ENCODE measurements around the gene APOF. TPM values are rescaled to one million over a fixed set of nuclear protein-coding genes. Genes with fewer than 3 reads are reported as not detected.
"Not testable (repeated sequence)": the region's sequence is repeated elsewhere in the genome, so short reads cannot be mapped to it uniquely, and the experiment has no call there.

The APOF gene
- total and polyA plus RNA-seq, 12 donors = not detected

GRCh38 chr12:56326126-56326525 is 36.5 kb downstream of the APOF start:
- no peak overlapping the region for H3K27ac ChIP-seq
- no peak for ATAC-seq
- no peaks in the 10 kb centered on the region for H3K27me3 ChIP-seq
- DNase-seq = no peak
- intact Hi-C loops (cut with DNase I) = no loop called here
- no peaks in the 10 kb centered on the region for H3K9me3 ChIP-seq
- no peaks in the 10 kb centered on the region for H3K4me1 ChIP-seq
- WGBS, 2 donors = 95 to 98% methylated on average over 8 of the region's 8 CpGs
- no peak for TF ChIP-seq CTCF (IDR thresholded peaks at IDR 0.05)
- no peak overlapping the region for H3K4me3 ChIP-seq
- H3K36me3 ChIP-seq = peaks cover 0 to 87% (median 61%) of the 10 kb centered on the region in 9 donors

- H3K27me3 ChIP-seq = no peaks in the 10 kb centered on the region
- intact Hi-C loops (cut with DNase I) = no loop called here
- H3K4me1 ChIP-seq = no peaks in the 10 kb centered on the region
- peaks cover 0 to 100% (median 74%) of the 10 kb centered on the region in 9 donors for H3K36me3 ChIP-seq
- no peak overlapping the region for H3K27ac ChIP-seq
- ATAC-seq (no peak), DNase-seq (no peak)
- H3K9me3 ChIP-seq = no peaks in the 10 kb centered on the region
- TF ChIP-seq CTCF (IDR thresholded peaks at IDR 0.05) = no peak
- WGBS, 2 donors = 85 to 93% methylated on average over 6 of the region's 6 CpGs
- no peak overlapping the region for H3K4me3 ChIP-seq
These were observed 38.5 kb downstream of the APOF start for GRCh38 chr12:56324206-56324605.

GRCh38 chr12:56321610-56322009 is 41.0 kb downstream of the APOF start:
- H3K27me3 ChIP-seq; DNase-seq; H3K27ac ChIP-seq; H3K4me3 ChIP-seq; ATAC-seq; intact Hi-C loops (cut with DNase I); H3K4me1 ChIP-seq; H3K9me3 ChIP-seq: not testable (repeated sequence)
- H3K36me3 ChIP-seq = peaks cover 0 to 93% (median 72%) of the 10 kb centered on the region in 9 donors
- 88 to 94% methylated on average over 8 of the region's 8 CpGs for WGBS, 2 donors

GRCh38 chr12:56321027-56321426 is 41.6 kb downstream of the APOF start:
- intact Hi-C loops (cut with DNase I) = no loop called here
- no peak for ATAC-seq
- Histone ChIP-seq H3K27ac (no peak overlapping the region), H3K4me3 (no peak overlapping the region), H3K36me3 (peaks cover 0 to 87% (median 66%) of the 10 kb centered on the region in 9 donors), H3K4me1 (peaks cover 0 to 8% (median 6%) of the 10 kb centered on the region in 9 donors), H3K27me3 (no peaks in the 10 kb centered on the region), H3K9me3 (no peaks in the 10 kb centered on the region)
- 93 to 100% methylated on average over 2 of the region's 2 CpGs for WGBS, 2 donors
- TF ChIP-seq CTCF (IDR thresholded peaks at IDR 0.05) = no peak
- no peak for DNase-seq

GRCh38 chr12:56317675-56318074 is 45.0 kb downstream of the APOF start:
- Histone ChIP-seq H3K27ac (no peak overlapping the region), H3K9me3 (no peaks in the 10 kb centered on the region), H3K27me3 (no peaks in the 10 kb centered on the region), H3K4me3 (no peak overlapping the region), H3K36me3 (peaks cover 0 to 74% (median 36%) of the 10 kb centered on the region in 9 donors), H3K4me1 (peaks cover 7 to 23% (median 16%) of the 10 kb centered on the region in 9 donors)
- no peak for ATAC-seq
- 94% methylated on average over 3 of the region's 3 CpGs for WGBS, 2 donors
- intact Hi-C loops (cut with DNase I) = loop anchor here in 5 of 10 donors (2.0 to 10.0 kb wide), 3 partner anchors 17 to 147 kb away; partner anchors contain the start of genes SPRYD4 (in 4 of the 5) and CS (in 1 of the 5)
- TF ChIP-seq CTCF (IDR thresholded peaks at IDR 0.05) = no peak
- DNase-seq = no peak

Data from heart right ventricle (tissue), 16 donors.